Neural crest cell (in vitro differentiated cells): ENCODE data around the gene ADGRG1. TPM values are rescaled to one million over a fixed set of nuclear protein-coding genes. Genes with fewer than 3 reads are reported as not detected.

Source experiments
- DNase-seq: peaks from one replicate; pipeline ENCODE4 v3.0.0; 2021; ENCODE audit warnings: low read depth, mixed read lengths, low spot score
- H3K27ac Mint-ChIP-seq: one replicate; pipeline ENCODE4 v1.8.0; 2021; ENCODE audit warnings: mild to moderate bottlenecking, mixed read lengths; ENCODE audit not compliant: unreplicated experiment
- H3K27me3 Mint-ChIP-seq: 2 replicates; pipeline ENCODE4 v1.8.0; 2021; ENCODE audit warnings: low read depth, mild to moderate bottlenecking, mixed read lengths
- H3K36me3 Mint-ChIP-seq: 2 replicates; pipeline ENCODE4 v1.8.0; 2021; ENCODE audit warnings: low read depth, mild to moderate bottlenecking, mixed read lengths
- H3K4me1 Mint-ChIP-seq: 2 replicates; pipeline ENCODE4 v1.8.0; 2021; ENCODE audit warnings: mixed read lengths
- H3K4me3 Mint-ChIP-seq: one replicate; pipeline ENCODE4 v1.8.0; 2021; ENCODE audit warnings: mild to moderate bottlenecking, mixed read lengths
- H3K9me3 Mint-ChIP-seq: 2 replicates; pipeline ENCODE4 v1.8.0; 2021; ENCODE audit warnings: mixed read lengths
- CTCF ChIP-seq: fragments of 200-600 bp; sonication (generic); conservative IDR thresholded peaks from 2 replicates; pipeline ENCODE4 v1.5.0; 2021; ENCODE audit warnings: antibody characterized with exemption, mild to moderate bottlenecking
- total RNA-seq: library from RNA; stranded (reverse); gene quantifications from 2 replicates; pipeline ENCODE4 v1.2.1, GENCODE V29; 2021

The ADGRG1 gene
- total RNA-seq, 1 donor from 2014 or later = 58.5 TPM

- Mint-ChIP-seq H3K36me3 (no peaks in the 10 kb centered on the region), H3K9me3 (no peaks in the 10 kb centered on the region), H3K27ac (no peak overlapping the region), H3K4me1 (peaks cover 6% of the 10 kb centered on the region), H3K4me3 (no peak overlapping the region), H3K27me3 (no peaks in the 10 kb centered on the region)
- no peak for DNase-seq
- no peak for TF ChIP-seq CTCF
Observed at GRCh38 chr16:57611706-57612105, 16.7 kb upstream of the ADGRG1 start.

GRCh38 chr16:57612494-57612893, 15.9 kb upstream of the ADGRG1 start:
- Mint-ChIP-seq H3K9me3 (no peaks in the 10 kb centered on the region), H3K36me3 (no peaks in the 10 kb centered on the region), H3K4me3 (no peak overlapping the region), H3K27me3 (no peaks in the 10 kb centered on the region), H3K27ac (no peak overlapping the region), H3K4me1 (peaks cover 6% of the 10 kb centered on the region)
- TF ChIP-seq CTCF = no peak
- DNase-seq = no peak

- H3K9me3 Mint-ChIP-seq = no peaks in the 10 kb centered on the region
- peaks cover 2% of the 10 kb centered on the region for H3K4me1 Mint-ChIP-seq
Observed at GRCh38 chr16:57613514-57613913, 14.9 kb upstream of the ADGRG1 start.

GRCh38 chr16:57614536-57614935, 13.9 kb upstream of the ADGRG1 start:
- TF ChIP-seq CTCF = no peak
- no peak overlapping the region for H3K4me3 Mint-ChIP-seq
- H3K27me3 Mint-ChIP-seq = no peaks in the 10 kb centered on the region
- H3K4me1 Mint-ChIP-seq = no peaks in the 10 kb centered on the region
- H3K27ac Mint-ChIP-seq = no peak overlapping the region
- H3K36me3 Mint-ChIP-seq = no peaks in the 10 kb centered on the region
- no peaks in the 10 kb centered on the region for H3K9me3 Mint-ChIP-seq
- DNase-seq = no peak

More at GRCh38 chr16:57613514-57613913, 14.9 kb upstream of the ADGRG1 start:
- DNase-seq = no peak
- Mint-ChIP-seq H3K27me3 (no peaks in the 10 kb centered on the region), H3K36me3 (no peaks in the 10 kb centered on the region), H3K27ac (no peak overlapping the region), H3K4me3 (no peak overlapping the region)
- TF ChIP-seq CTCF = no peak

GRCh38 chr16:57614944-57615343, 13.5 kb upstream of the ADGRG1 start:
- no peak for DNase-seq
- no peaks in the 10 kb centered on the region for H3K36me3 Mint-ChIP-seq
- H3K27me3 Mint-ChIP-seq = no peaks in the 10 kb centered on the region
- no peak for TF ChIP-seq CTCF
- H3K4me3 Mint-ChIP-seq = no peak overlapping the region
- no peaks in the 10 kb centered on the region for H3K9me3 Mint-ChIP-seq
- H3K27ac Mint-ChIP-seq = no peak overlapping the region
- H3K4me1 Mint-ChIP-seq = no peaks in the 10 kb centered on the region

- H3K27ac Mint-ChIP-seq = no peak overlapping the region
- no peak for DNase-seq
- H3K27me3 Mint-ChIP-seq = no peaks in the 10 kb centered on the region
- no peak overlapping the region for H3K4me3 Mint-ChIP-seq
- H3K9me3 Mint-ChIP-seq = no peaks in the 10 kb centered on the region
- no peak for TF ChIP-seq CTCF
- H3K4me1 Mint-ChIP-seq = no peaks in the 10 kb centered on the region
- H3K36me3 Mint-ChIP-seq = no peaks in the 10 kb centered on the region
Observed at GRCh38 chr16:57615813-57616212, 12.6 kb upstream of the ADGRG1 start.
